Measurements from ENCODE around the gene HASPIN. TPM values are rescaled to one million over a fixed set of nuclear protein-coding genes. Genes with fewer than 3 reads are reported as not detected.

HASPIN gene
- total RNA-seq, 1 experiment from 2014 or later: 30.0 TPM

DNA sequence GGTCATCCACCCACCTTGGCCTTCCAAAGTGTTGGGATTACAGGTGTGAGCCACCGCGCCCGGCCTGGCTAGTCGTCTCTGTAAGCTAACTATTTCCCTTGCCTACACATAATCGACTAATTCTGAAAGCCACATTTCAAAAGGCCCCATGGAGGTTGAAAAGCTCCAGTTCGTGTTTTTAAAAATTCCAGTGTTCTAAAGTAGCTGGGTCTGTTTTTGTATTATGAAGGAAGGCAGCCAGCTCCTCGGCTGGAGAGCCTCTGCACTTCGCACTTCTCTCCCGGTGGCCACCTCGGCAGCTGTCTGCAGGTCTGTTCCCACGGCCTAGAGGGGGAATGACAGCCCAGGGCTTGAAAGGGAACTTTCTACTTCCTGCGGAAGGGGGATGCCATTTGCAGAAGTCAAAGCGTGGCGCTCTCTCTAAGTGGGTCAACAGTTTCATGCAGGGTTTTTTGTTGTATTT lies 16.9 kb downstream of the HASPIN start (continued):
- TF ChIP-seq, protein P1, sequence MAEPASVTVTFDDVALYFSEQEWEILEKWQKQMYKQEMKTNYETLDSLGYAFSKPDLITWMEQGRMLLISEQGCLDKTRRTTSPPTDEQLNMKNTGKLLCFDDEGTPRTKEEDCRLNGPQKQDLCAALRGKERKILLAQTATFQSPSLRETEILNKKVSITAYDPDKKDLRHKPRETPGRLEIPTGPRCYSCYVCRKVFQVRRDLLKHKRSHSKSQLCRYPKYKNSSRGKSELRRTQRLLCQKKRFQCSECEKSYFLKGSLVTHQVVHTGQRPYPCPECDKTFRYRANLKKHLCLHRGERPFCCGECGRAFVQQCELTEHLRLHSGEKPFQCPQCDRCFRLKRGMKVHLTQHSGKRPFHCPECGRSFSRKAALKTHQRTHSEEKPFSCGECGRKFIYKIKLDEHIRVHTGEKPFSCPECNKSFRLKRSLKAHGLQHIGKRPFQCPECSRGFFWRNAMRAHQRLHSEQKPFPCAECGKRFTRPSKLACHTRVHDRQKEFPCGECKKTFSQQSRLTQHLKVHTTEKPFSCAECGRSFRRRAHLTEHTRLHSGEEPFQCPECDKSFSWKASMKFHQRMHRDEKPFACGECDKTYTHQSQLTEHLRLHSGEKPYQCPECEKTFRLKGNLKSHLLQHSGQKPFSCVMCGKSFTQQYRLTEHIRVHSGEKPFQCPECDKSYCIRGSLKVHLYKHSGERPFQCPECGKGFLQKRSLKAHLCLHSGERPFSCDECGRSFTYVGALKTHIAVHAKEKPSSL (CRISPR knock-in tag; conservative IDR thresholded peaks at IDR 0.05): no peak
- TF ChIP-seq, protein P2, sequence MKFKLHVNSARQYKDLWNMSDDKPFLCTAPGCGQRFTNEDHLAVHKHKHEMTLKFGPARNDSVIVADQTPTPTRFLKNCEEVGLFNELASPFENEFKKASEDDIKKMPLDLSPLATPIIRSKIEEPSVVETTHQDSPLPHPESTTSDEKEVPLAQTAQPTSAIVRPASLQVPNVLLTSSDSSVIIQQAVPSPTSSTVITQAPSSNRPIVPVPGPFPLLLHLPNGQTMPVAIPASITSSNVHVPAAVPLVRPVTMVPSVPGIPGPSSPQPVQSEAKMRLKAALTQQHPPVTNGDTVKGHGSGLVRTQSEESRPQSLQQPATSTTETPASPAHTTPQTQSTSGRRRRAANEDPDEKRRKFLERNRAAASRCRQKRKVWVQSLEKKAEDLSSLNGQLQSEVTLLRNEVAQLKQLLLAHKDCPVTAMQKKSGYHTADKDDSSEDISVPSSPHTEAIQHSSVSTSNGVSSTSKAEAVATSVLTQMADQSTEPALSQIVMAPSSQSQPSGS (CRISPR knock-in tag; IDR thresholded peaks at IDR 0.05; ENCODE audit: borderline replicate concordance, low read depth): no peak
- TF ChIP-seq SP1 (CRISPR knock-in tag; conservative IDR thresholded peaks at IDR 0.05) (no peak), HMGA2 (CRISPR knock-in tag; IDR thresholded peaks at IDR 0.05) (no peak), MXD4 (CRISPR knock-in tag; IDR thresholded peaks at IDR 0.05; ENCODE audit: borderline replicate concordance) (no peak)

DNA sequence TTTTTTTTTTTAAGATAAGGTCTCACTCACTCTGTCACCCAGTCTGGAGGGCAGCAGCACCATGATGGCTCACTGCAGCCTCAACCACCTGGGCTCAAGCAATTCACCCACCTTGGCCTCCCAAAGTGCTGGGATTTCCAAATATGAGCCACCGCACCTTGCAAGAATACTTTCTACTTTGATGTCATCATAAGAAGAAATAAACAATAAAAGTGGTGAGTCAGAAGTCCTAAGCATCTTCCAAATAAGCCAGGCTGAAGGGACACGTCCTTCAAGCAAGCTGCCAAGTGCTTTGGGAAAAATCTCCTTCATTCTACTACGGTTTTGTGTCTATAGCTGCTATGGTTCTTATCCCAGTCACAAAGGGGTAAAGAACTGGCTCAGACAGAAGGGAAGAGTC lies 20.3 kb downstream of the HASPIN start:
- no peaks in the 10 kb centered on the region for H3K36me3 Mint-ChIP-seq
- ATAC-seq (no peak), DNase-seq (ENCODE audit: low spot score) (no peak)
- H3K27ac Mint-ChIP-seq: no peak overlapping the region
- no peak overlapping the region for H3K4me3 Mint-ChIP-seq
- POLR2A ChIA-PET: no interaction called here
- CTCF ChIA-PET: interaction anchor here (1.3 kb wide), 1 partner anchor 102 kb away, joined by 3 read pairs; the partner anchor contains the start of gene NCBP3
- TF ChIP-seq GABPB1 (CRISPR knock-in tag; IDR thresholded peaks at IDR 0.05) (no peak), NR3C1 (CRISPR knock-in tag; conservative IDR thresholded peaks at IDR 0.05; ENCODE audit: low read depth) (no peak), ZNF416 (CRISPR knock-in tag; IDR thresholded peaks at IDR 0.05) (no peak), ATF1 (CRISPR knock-in tag; IDR thresholded peaks at IDR 0.05) (no peak), PRRX2 (CRISPR knock-in tag; IDR thresholded peaks at IDR 0.05) (no peak), ZNF396 (CRISPR knock-in tag; IDR thresholded peaks at IDR 0.05; ENCODE audit: borderline replicate concordance) (no peak), ZNF671 (CRISPR knock-in tag; IDR thresholded peaks at IDR 0.05) (no peak), ELF4 (CRISPR knock-in tag; IDR thresholded peaks at IDR 0.05; ENCODE audit: low read depth) (no peak), TCF7 (CRISPR knock-in tag; IDR thresholded peaks at IDR 0.05; ENCODE audit: low read depth) (no peak), RELA (CRISPR knock-in tag; IDR thresholded peaks at IDR 0.05; ENCODE audit: borderline replicate concordance) (no peak), HMGA2 (CRISPR knock-in tag; IDR thresholded peaks at IDR 0.05) (no peak), IRF2 (CRISPR knock-in tag; IDR thresholded peaks at IDR 0.05; ENCODE audit: borderline replicate concordance, low read depth) (no peak)
- TF ChIP-seq, protein P3, sequence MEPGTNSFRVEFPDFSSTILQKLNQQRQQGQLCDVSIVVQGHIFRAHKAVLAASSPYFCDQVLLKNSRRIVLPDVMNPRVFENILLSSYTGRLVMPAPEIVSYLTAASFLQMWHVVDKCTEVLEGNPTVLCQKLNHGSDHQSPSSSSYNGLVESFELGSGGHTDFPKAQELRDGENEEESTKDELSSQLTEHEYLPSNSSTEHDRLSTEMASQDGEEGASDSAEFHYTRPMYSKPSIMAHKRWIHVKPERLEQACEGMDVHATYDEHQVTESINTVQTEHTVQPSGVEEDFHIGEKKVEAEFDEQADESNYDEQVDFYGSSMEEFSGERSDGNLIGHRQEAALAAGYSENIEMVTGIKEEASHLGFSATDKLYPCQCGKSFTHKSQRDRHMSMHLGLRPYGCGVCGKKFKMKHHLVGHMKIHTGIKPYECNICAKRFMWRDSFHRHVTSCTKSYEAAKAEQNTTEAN (CRISPR knock-in tag; IDR thresholded peaks at IDR 0.05): no peak
- TF ChIP-seq, protein P4, sequence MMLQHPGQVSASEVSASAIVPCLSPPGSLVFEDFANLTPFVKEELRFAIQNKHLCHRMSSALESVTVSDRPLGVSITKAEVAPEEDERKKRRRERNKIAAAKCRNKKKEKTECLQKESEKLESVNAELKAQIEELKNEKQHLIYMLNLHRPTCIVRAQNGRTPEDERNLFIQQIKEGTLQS (CRISPR knock-in tag; conservative IDR thresholded peaks at IDR 0.05): no peak
- TF ChIP-seq, protein P1 (CRISPR knock-in tag; conservative IDR thresholded peaks at IDR 0.05): no peak
- peaks cover 9% of the 10 kb centered on the region for H3K4me1 Mint-ChIP-seq
- no peaks in the 10 kb centered on the region for H3K9me3 Mint-ChIP-seq
- no peaks in the 10 kb centered on the region for H3K27me3 Mint-ChIP-seq (ENCODE audit: low read depth)

Data from WTC11 (cell line).